GM15510 (cell line): ENCODE data around the gene SORCS2.

Experiments
- POLR2A ChIP-seq: IDR thresholded peaks from 3 replicates; pipeline ENCODE4 v1.6.1; 2011; ENCODE audit warnings: borderline replicate concordance; ENCODE audit not compliant: insufficient read length; ENCODE audit errors: extremely low read depth

SORCS2 gene

DNA sequence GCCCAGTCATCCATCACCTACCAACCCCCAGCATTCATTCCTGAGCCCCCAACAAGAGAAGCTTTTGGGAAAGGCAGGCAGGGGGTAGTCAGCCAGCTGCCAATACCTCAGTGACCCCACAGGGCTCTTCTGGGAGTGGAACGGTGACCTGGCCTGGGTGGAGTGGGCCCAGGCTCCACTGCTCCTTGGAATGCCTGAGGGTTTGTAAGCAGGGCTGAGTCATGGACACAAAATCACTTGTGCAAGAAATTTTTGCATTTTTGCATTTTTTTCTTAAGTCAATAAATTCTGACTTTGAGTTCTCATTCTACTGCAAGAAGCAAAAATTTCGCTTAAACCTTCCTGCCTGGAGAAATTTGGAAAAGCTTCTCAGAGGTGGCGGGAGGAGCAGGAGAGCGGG is 18.5 kb downstream of the SORCS2 start:
- TF ChIP-seq POLR2A, result no peak

DNA sequence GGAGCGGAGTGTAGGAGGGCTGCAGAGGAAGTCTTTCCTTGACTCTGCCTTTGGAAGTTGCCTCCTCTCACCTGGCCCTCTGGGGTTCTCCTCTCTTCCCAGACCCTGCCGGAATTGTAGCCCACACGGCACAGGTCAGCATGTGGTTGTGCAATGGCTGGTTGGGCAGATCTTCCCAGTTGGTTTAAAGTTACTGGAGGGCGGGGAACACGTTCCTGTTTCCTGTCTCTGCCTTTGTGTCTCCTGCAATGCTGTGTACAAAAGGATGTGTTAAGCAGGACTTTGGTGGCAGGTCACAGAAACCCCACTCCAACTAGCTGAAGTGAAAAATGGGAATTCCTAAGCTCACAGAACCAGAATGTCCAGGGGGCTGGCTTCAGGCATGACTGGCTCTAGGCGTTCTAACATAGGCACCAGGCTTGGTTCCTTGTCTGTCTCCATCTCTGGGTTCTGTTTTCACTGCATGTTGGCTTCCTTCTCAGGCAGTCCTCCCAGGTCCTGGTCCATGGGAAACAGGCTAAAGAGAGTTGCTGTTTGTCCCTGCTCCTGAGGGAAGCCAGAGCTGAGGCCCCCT is 19.9 kb downstream of the SORCS2 start:
- no peak for TF ChIP-seq POLR2A

DNA sequence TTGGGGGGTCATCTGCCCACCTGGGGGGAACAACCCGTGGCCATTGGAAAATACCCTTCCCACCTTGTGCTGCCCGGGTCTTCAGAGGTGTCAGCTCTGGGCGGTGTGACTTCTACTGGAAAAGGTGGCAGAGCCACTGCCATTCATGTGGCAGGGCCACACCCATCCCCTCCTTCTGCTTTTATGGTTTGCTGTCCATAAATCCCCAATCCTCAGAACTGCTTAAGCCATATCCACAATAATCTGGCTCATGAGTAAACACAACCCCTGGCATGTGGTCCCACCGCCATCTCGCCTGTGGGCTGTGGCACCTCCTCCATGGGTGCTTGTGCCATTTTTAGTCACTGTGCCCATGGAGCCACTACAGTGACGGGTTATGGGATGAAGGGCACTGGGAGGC is 20.6 kb downstream of the SORCS2 start:
- no peak for TF ChIP-seq POLR2A

DNA sequence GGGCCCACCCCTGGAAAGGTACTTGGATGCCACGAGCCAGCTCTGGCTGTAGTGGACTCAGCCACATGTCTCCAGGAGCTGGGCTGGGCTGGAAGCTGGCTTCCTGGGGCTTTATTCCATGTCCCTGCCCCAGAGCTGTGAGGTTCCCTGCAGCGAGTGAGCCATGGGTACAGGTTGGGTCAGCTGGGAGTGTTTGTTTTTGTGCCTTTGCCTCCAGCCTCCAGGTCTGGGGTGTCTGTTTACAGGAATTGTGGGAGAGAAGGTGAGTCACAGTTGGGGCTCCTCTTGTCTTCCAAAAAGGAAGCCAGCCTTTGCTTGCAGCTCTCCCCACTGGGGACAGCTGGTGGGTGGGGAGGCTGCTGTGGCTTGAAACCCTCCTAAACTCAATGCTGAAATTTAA is 21.5 kb downstream of the SORCS2 start:
- no peak for TF ChIP-seq POLR2A

DNA sequence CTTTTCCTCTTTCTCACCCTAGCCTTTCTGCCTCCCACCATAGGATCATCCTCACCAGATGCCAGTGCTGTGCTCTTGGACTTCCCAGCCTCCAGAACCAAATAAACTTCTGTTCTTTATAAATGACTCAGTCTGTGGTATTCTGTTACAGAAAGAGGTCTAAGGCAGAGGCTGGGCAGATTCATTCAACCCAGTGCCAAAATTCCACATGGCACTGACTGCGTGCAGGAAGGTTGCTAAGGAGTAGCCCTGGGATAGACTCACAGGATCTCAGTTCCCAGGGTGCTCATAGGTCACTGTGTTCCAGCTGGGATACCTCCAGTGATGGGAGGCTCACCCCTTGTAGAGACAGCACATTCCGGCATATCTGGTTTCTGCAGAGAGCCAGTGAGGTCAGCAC is 22.0 kb downstream of the SORCS2 start:
- no peak for TF ChIP-seq POLR2A

DNA sequence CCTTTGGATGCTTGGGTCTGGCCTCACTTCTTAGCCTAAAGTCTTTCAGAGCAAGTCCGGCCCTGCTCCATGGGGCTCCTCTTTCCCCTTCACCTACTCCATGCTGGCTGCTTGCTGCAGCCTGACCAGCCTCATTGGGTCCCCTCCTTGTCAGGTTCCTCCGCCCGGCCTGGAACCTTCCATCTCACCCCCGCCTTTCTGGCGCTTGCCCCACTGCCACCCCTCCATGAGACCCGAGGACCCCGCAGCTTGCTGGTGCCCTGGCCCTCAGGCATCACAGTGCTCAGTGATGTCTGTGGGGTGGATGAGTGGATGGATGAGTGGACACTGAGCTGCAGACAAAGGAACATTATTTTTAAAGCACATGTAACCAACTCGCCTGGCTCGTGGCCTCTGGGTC is 24.7 kb downstream of the SORCS2 start:
- TF ChIP-seq POLR2A, result no peak

DNA sequence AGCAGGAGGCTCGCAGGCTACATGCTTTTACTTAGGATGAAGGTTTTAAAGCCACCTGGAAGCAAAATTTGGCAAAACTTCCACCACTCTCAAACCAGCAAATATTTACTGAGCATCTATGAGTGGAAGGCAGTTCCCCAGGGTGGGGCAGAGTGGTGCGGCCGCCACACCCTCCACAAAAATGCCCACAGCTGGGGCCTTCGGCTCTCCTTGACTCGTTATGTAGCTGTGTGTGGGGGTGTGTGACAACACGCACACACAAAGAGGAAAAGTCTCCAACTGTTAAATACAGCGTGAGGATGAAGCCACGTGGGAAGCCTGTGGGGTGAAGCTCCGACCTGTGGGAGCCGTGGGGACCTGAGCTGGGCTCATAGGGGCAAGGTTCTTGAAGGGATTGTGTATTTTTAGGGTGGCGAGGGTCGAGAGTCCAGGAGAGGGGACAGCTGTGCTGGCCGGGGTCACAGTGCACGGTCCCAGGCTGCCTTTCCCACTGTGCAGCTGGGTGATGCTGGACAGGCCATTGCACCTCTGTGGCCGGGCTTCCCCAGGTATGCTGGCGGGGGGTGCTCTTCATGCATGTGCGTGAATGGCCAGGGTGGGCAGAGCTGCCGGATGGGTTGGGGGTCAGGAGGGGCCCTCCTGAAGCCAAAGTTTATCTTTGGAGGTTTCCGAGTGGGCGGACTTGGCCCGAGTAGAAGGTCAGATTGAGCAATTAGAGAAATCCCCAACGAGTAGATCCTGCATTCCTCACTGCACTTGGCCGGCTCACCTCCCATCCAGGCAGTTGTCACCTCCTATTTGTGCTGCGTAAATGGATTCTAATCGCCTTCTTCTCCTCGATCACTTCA is 25.4 kb downstream of the SORCS2 start:
- no peak for TF ChIP-seq POLR2A

DNA sequence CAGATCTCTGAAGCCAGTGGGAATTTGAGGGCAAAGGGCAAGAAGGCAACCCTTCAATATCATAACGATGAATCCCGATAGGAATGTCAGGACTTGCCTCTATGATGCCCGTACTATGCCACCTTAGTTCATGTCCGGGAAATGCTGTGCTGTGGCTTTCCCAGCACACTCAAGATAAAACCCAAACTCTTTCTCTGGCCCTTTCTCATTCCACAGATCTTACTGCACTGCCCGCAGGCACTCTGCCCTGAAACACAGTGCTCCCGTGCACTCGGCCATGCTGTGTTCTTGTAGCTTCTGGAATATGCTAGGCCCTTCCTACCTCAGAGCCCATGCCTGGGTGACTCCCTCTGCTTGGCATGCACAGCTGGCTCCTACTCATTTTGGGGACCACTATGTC is 26.3 kb downstream of the SORCS2 start:
- TF ChIP-seq POLR2A, result no peak

DNA sequence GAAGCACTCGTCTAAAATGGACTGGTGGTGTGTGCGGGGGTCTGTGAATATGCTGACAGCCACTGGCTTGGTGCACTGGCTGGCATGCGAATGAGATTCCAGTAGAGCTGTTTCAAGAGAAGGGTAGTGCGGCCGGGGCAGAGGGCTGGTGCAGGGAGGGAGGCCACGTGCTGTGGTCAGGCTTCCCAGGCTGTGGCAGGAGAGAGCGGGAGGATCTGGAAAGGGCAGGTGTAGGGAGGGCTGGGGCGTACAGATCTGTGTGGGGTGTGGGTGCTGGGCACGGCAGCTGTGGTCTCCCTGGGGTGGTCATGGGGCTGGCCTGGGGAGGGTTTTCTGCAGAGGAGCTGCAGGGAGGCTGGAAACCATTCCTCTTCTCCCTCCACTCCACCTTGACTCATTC is 30.2 kb downstream of the SORCS2 start:
- no peak for TF ChIP-seq POLR2A

DNA sequence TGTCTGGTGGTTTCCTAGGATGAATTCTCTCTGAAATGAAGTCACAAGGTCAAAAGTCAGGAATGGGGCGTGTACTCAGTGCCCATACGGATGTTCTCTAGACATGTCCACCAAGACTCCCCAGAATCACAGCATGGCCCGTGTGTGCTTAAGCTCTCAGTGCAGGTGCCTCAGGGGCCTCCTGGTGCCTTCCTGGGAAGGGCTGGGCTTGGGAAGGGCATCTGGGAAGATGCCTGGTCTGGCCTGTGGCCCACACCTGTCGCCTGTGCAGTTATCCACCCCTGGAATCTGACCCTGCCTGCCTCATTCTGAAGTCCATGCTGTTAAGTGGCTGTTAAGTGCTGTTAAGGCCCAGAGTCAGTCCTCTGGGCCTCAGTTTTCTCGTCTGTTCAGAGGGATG is 31.2 kb downstream of the SORCS2 start:
- no peak for TF ChIP-seq POLR2A

DNA sequence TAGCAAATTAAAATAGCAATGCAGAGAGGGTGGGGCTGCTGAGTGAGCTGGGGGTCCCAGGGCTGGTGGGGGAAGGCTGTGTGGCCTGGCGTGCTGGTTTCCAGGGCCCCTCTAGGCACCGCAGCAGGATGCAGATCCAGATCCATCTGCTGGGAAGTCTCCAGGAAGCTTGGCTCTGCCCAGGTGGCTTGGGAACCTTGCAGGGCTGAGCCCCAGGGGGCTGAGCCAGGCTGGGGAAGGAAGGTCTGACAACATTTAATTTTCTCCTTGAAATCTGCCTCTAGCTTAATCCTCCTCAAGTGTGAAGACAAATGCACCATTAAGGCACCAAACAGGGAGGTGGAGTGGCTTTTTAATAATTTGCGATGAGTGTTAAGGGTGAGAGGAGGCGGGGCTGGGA is 31.7 kb downstream of the SORCS2 start:
- TF ChIP-seq POLR2A, result no peak

DNA sequence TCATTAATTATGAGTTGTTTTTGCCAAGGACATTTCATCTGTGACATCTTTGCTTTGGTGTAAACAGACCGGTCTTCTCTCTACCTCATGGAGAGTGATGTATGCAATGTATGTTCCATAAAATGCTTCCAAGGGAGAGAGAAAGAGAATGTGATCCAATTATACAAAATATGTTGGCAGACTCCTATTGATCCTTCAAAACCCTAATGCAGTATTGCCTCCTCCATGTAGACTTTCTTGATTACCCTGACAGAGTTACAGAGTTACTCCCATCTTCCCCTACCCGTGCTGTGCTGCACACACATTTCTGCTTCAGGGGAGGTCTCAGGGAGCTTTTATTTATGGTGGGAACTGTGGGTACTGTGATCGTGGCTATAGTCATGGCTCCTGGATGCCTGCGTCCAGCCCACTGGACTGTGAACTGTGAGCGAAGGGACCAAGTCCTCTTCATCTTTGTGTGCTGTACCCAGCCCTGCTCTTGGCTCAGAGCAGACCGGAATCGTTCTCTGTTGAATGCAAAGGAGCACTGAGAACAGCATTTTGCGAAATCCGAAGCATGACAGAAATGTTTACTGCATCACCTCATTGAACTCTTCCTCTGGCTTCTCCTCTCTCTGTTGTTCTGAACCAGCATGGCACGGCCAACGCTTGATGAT is 32.7 kb downstream of the SORCS2 start:
- no peak for TF ChIP-seq POLR2A

DNA sequence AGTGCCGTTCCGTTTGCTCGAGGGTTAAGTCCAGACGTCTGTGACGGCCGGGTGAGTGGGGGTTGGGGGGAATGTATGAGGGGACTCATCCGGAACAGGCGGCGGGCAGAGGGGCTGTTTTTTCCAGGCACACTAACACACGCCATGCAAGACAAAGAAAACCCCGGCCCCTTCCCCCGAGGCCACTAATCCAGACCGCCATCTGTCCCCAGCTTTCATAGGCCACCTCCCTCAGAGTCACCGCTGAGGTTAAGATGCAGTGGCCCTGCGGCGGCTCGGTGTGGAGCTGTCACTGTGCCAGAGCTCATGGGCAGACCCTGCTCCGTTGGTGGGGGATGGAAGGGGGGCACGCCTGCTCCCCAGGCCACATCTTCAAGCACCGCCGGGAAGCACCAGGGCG is 34.1 kb downstream of the SORCS2 start:
- TF ChIP-seq POLR2A, result no peak

DNA sequence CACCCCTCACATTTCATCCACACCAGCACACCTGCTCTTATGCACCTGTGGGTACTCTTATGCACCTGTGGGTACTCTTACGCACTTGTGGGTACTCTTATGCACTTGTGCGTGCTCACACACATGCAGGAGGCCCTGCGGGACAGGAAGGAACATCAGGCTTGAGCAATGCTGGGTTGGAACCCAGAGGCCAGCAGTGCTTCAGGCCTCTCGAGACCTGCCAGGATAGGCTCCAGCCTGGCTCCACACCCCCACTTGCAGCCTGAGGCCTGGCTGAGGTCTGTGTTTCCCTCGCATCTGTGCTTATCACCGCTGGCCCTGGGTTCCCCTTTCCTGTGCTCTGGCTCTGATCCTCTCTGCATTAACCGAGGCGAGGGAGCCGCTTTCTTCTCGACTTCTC is 34.7 kb downstream of the SORCS2 start:
- TF ChIP-seq POLR2A, result no peak

DNA sequence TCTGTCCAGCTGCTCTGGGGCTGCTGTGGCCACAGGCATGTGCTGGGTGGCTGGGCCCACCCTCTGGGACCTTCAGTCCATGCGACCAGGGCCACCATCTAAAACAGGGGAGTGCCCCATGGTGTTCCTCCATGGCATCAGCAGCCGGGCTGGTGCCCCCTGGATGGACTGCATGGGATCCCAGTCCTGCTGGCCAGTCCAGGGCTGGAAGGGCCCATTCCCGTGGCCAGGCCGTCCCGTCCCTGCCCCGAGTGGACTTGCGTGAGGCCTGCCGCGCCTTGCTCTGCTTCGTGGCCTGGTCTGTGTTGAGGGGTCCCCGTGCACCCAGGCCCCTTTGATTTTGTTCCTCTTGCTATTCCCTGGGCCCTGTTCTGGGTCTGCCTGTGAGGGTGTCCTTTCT is 36.4 kb downstream of the SORCS2 start:
- TF ChIP-seq POLR2A, result no peak
